Iris pigment epithelial cell (primary cell): ENCODE results near the gene PRDM5.
"Not testable (repeated sequence)": the region's sequence is repeated elsewhere in the genome, so short reads cannot be mapped to it uniquely, and the experiment has no call there.

Source experiments
- DNase-seq: peaks from one replicate; pipeline ENCODE4 v3.0.0-alpha.2; 2011; ENCODE audit warnings: low read depth

Gene PRDM5

GRCh38 chr4:120703908-120704307, 218.6 kb downstream of the PRDM5 start:
- DNase-seq, result no peak

GRCh38 chr4:120699354-120699753, 223.2 kb downstream of the PRDM5 start:
- no peak for DNase-seq

- peak; percentile 67 for DNase-seq
These were observed 227.6 kb downstream of the PRDM5 start for GRCh38 chr4:120694973-120695372.

GRCh38 chr4:120693816-120694215, 228.7 kb downstream of the PRDM5 start:
- no peak for DNase-seq

GRCh38 chr4:120692964-120693363, 229.6 kb downstream of the PRDM5 start:
- DNase-seq, result peak; percentile 96

- DNase-seq, result peak; percentile 68
These were observed 231.0 kb downstream of the PRDM5 start for GRCh38 chr4:120691536-120691935.

GRCh38 chr4:120691106-120691505, 231.4 kb downstream of the PRDM5 start:
- peak; percentile 35 for DNase-seq

GRCh38 chr4:120688791-120689190, 233.7 kb downstream of the PRDM5 start:
- DNase-seq, result no peak

GRCh38 chr4:120685756-120686278, 236.7 kb downstream of the PRDM5 start:
- DNase-seq, result peak; percentile 37

GRCh38 chr4:120683897-120684540, 238.5 kb downstream of the PRDM5 start:
- DNase-seq, result no peak

GRCh38 chr4:120682981-120683380, 239.5 kb downstream of the PRDM5 start:
- no peak for DNase-seq

- DNase-seq, result no peak
These were observed 241.8 kb downstream of the PRDM5 start for GRCh38 chr4:120680647-120681228.

- DNase-seq, result no peak
These were observed 248.8 kb downstream of the PRDM5 start for GRCh38 chr4:120673696-120674095.

GRCh38 chr4:120672558-120673147, 249.9 kb downstream of the PRDM5 start:
- no peak for DNase-seq

- DNase-seq, result no peak
These were observed 250.4 kb downstream of the PRDM5 start for GRCh38 chr4:120672076-120672475.

- no peak for DNase-seq
These were observed 251.0 kb downstream of the PRDM5 start for GRCh38 chr4:120671538-120671937.

- no peak for DNase-seq
These were observed 255.4 kb downstream of the PRDM5 start for GRCh38 chr4:120667102-120667501.

GRCh38 chr4:120664851-120665250, 257.7 kb downstream of the PRDM5 start:
- no peak for DNase-seq

GRCh38 chr4:120659616-120660170, 262.8 kb downstream of the PRDM5 start:
- DNase-seq, result no peak

GRCh38 chr4:120658772-120659171, 263.8 kb downstream of the PRDM5 start:
- DNase-seq, result no peak

- DNase-seq, result no peak
These were observed 268.5 kb downstream of the PRDM5 start for GRCh38 chr4:120653804-120654573.

GRCh38 chr4:120648336-120648735, 274.2 kb downstream of the PRDM5 start:
- not testable (repeated sequence) for DNase-seq
